GM19328 (cell line): ENCODE results near the gene NLRP7.
"Not testable (repeated sequence)": the region's sequence is repeated elsewhere in the genome, so short reads cannot be mapped to it uniquely, and the experiment has no call there.

Experiments
- ATAC-seq: cut with Tn5 transposase; IDR thresholded peaks from one replicate; pipeline ENCODE4 v1.9.1; 2021; ENCODE audit warnings: mild to moderate bottlenecking, moderate library complexity; ENCODE audit not compliant: unreplicated experiment

Gene NLRP7

GRCh38 chr19:54919646-54920563 is 27.4 kb downstream of the NLRP7 start:
- not testable (repeated sequence) for ATAC-seq

GRCh38 chr19:54918499-54918898 is 28.8 kb downstream of the NLRP7 start:
- ATAC-seq: no peak

- no peak for ATAC-seq
Observed at GRCh38 chr19:54916822-54917221, 30.5 kb downstream of the NLRP7 start.

GRCh38 chr19:54907899-54908298 is 39.4 kb downstream of the NLRP7 start:
- ATAC-seq: not testable (repeated sequence)

GRCh38 chr19:54906819-54907218 is 40.5 kb downstream of the NLRP7 start:
- no peak for ATAC-seq

- ATAC-seq: no peak
Observed at GRCh38 chr19:54905803-54906511, 41.4 kb downstream of the NLRP7 start, which contains the start of gene NCR1. Gene NCR1, plus strand, starts transcription at chr19:54906148. Its CDS starts 40 bp downstream, at chr19:54906188.

- ATAC-seq: no peak
Observed at GRCh38 chr19:54905421-54905802, 41.9 kb downstream of the NLRP7 start.

- ATAC-seq: not testable (repeated sequence)
Observed at GRCh38 chr19:54904261-54904660, 43.1 kb downstream of the NLRP7 start.

- no peak for ATAC-seq
Observed at GRCh38 chr19:54903303-54903702, 44.0 kb downstream of the NLRP7 start.

GRCh38 chr19:54902061-54902460 is 45.3 kb downstream of the NLRP7 start:
- ATAC-seq: no peak

- ATAC-seq: not testable (repeated sequence)
Observed at GRCh38 chr19:54901153-54901552, 46.2 kb downstream of the NLRP7 start.

- ATAC-seq: not testable (repeated sequence)
Observed at GRCh38 chr19:54899646-54900045, 47.7 kb downstream of the NLRP7 start.

GRCh38 chr19:54898685-54899084 is 48.6 kb downstream of the NLRP7 start:
- ATAC-seq: not testable (repeated sequence)

- ATAC-seq: no peak
Observed at GRCh38 chr19:54896036-54896435, 51.3 kb downstream of the NLRP7 start.

GRCh38 chr19:54894106-54894505 is 53.2 kb downstream of the NLRP7 start:
- not testable (repeated sequence) for ATAC-seq

- no peak for ATAC-seq
Observed at GRCh38 chr19:54893406-54893805, 53.9 kb downstream of the NLRP7 start.

- ATAC-seq: no peak
Observed at GRCh38 chr19:54889566-54889965, 57.8 kb downstream of the NLRP7 start.

- no peak for ATAC-seq
Observed at GRCh38 chr19:54888239-54888638, 59.1 kb downstream of the NLRP7 start.

- ATAC-seq: no peak
Observed at GRCh38 chr19:54883228-54883627, 64.1 kb downstream of the NLRP7 start.

- no peak for ATAC-seq
Observed at GRCh38 chr19:54882758-54883157, 64.6 kb downstream of the NLRP7 start.

- no peak for ATAC-seq
Observed at GRCh38 chr19:54881884-54882283, 65.4 kb downstream of the NLRP7 start.

GRCh38 chr19:54877471-54877870 is 69.9 kb downstream of the NLRP7 start:
- ATAC-seq: no peak
